Lung (tissue), 12 donors: ENCODE measurements around the gene TRIOBP. TPM values are rescaled to one million over a fixed set of nuclear protein-coding genes. Genes with fewer than 3 reads are reported as not detected.

ENCODE experiments used
- ATAC-seq: fragments of 200-7000 bp; cut with Tn5 transposase; one replicate; pipeline ENCODE4 v1.9.1; 2020; ENCODE audit warnings: moderate number of reproducible peaks; ENCODE audit not compliant: insufficient read depth, low FRiP score
- DNase-seq, 3 donors: peaks; one replicate each; pipeline ENCODE4 v3.0.0-alpha.2; 2013 to 2017
- H3K27ac ChIP-seq, 2 donors: one replicate each; pipeline ENCODE4 v1.5.1; 2013; ENCODE audit warnings: mild to moderate bottlenecking in 2 of 2, moderate library complexity in 2 of 2, control low read depth in 1 of 2, inconsistent platforms in 1 of 2, low read depth in 1 of 2, low read length in 1 of 2
- H3K27me3 ChIP-seq, 3 donors: one replicate each; pipeline ENCODE4 v1.5.1; 2013; ENCODE audit warnings: low read length in 2 of 3; ENCODE audit not compliant: control insufficient read depth in 3 of 3, insufficient read depth in 3 of 3
- H3K36me3 ChIP-seq, 4 donors: one replicate each; pipeline ENCODE4 v1.5.1; 2013; ENCODE audit warnings: low read length in 4 of 4, mild to moderate bottlenecking in 1 of 4, moderate library complexity in 1 of 4; ENCODE audit not compliant: control insufficient read depth in 4 of 4, insufficient read depth in 4 of 4
- H3K4me1 ChIP-seq, 5 donors: one replicate each; pipeline ENCODE4 v1.5.1; 2013; ENCODE audit warnings: low read length in 5 of 5, mild to moderate bottlenecking in 2 of 5, moderate library complexity in 1 of 5; ENCODE audit not compliant: control insufficient read depth in 5 of 5, insufficient read depth in 5 of 5
- H3K4me3 ChIP-seq: one replicate; pipeline ENCODE4 v1.5.1; 2013; ENCODE audit warnings: mild to moderate bottlenecking, control low read depth, moderate library complexity
- H3K9ac ChIP-seq, 2 donors: one replicate each; pipeline ENCODE4 v1.5.1; 2013; ENCODE audit warnings: low read length in 2 of 2, control low read depth in 1 of 2; ENCODE audit not compliant: insufficient read depth in 1 of 2
- H3K9me3 ChIP-seq, 4 donors: one replicate each; pipeline ENCODE4 v1.5.1; 2013; ENCODE audit warnings: low read length in 3 of 4, mild to moderate bottlenecking in 1 of 4, moderate library complexity in 1 of 4; ENCODE audit not compliant: control insufficient read depth in 4 of 4, insufficient read depth in 3 of 4
- WGBS, 2 donors: extraction: QIAGEN DNeasy Blood & Tissue Kit; methylation state at CpG; one replicate each; pipeline ENCODE4 v1.1.7; 2013; 5-methylcytosine and 5-hydroxymethylcytosine counted together
- polyA plus RNA-seq, 2 donors: library from polyadenylated mRNA; stranded (reverse); fragments of 200-250 nt; gene quantifications; one replicate each; pipeline ENCODE4 v1.2.1, GENCODE V29; 2013
- total RNA-seq, 2 donors: library from RNA; depleted of rRNA in 1 of 2; stranded (reverse); fragments of >200 nt in 1 of 2; gene quantifications; one replicate each; pipeline ENCODE4 v1.2.1, GENCODE V29; 2014 to 2021
- TF ChIP-seq, protein P1 (sequence below): IDR thresholded peaks from 2 replicates; pipeline ENCODE4 v1.5.1; 2012; ENCODE audit warnings: mild to moderate bottlenecking; ENCODE audit errors: control extremely low read depth, extremely low read depth
- donor health status: control.
- donor health status: control.
- donor health status: Bipolar disorder and iron deficiency.
- donor health status: healthy.
- donor health status: DM: yes; HTN: yes; CAD: no.

The TRIOBP gene
- total and polyA plus RNA-seq, 4 donors, result 37.1 to 105 (median 85.0) TPM

DNA sequence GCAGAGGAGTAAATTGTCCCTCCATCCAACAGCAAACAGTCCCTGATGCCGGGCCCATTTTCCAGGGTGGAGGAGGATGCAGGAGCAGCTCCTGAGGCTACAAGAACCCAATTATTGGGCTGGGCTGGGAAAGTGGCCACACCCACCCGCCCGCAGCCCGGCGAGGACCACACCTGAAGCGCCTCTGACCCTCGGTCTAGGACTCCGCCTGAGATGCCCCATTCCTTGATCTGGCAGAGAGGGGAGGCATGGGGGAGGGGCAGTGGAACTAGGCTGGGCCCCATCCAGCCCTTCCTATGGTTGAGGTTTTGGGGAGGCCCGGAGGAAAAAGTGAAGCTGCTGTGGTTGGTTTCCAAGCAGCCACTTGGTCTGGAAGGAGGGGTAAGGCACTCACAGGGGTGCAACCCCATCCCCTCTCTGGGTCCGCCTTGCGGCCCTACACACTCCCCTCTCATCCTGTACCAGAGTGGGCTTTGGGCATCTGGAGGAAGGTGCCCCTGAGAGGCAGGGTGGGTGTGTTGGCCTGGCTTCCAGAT is 23.9 kb upstream of the TRIOBP start:
- no peaks in the 10 kb centered on the region for H3K27me3 ChIP-seq
- 41 to 67% methylated on average over 10 to 11 of the region's 11 CpGs for WGBS, 2 donors
- ATAC-seq (no peak), DNase-seq (no peak)
- TF ChIP-seq, protein P1, sequence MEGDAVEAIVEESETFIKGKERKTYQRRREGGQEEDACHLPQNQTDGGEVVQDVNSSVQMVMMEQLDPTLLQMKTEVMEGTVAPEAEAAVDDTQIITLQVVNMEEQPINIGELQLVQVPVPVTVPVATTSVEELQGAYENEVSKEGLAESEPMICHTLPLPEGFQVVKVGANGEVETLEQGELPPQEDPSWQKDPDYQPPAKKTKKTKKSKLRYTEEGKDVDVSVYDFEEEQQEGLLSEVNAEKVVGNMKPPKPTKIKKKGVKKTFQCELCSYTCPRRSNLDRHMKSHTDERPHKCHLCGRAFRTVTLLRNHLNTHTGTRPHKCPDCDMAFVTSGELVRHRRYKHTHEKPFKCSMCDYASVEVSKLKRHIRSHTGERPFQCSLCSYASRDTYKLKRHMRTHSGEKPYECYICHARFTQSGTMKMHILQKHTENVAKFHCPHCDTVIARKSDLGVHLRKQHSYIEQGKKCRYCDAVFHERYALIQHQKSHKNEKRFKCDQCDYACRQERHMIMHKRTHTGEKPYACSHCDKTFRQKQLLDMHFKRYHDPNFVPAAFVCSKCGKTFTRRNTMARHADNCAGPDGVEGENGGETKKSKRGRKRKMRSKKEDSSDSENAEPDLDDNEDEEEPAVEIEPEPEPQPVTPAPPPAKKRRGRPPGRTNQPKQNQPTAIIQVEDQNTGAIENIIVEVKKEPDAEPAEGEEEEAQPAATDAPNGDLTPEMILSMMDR, result no peak
- no peaks in the 10 kb centered on the region for H3K9me3 ChIP-seq
- peaks cover 0 to 16% (median 8%) of the 10 kb centered on the region in 5 donors for H3K4me1 ChIP-seq
- no peaks in the 10 kb centered on the region for H3K36me3 ChIP-seq
- no peak overlapping the region for H3K9ac ChIP-seq
- no peak overlapping the region for H3K4me3 ChIP-seq
- peak overlapping the region in 1 of 2 donors; percentile 6 for H3K27ac ChIP-seq

DNA sequence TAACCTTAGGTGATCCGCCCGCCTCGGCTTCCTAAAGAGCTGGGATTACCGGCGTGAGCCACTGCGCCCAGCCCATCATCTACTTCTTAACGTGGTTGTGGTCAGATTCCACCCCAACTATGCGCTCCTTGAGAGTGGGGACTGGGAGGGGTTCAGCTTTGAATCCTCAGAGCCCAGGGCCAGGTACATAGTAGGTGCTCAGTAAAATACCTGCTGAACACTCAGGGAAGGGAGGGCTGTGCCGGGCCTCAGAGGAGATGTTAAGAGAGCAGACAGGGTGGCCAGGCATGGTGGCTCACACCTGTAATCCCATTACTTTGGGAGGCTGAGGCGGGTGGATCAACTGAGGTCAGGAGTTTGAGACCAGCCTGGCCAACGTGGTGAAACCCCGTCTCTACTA is 22.6 kb upstream of the TRIOBP start:
- H3K4me3 ChIP-seq, result no peak overlapping the region
- DNase-seq (no peak), ATAC-seq (no peak)
- TF ChIP-seq, protein P1, result no peak
- H3K9ac ChIP-seq, result peak overlapping the region in 1 of 2 donors; percentile 55
- H3K27me3 ChIP-seq, result no peaks in the 10 kb centered on the region
- peaks cover 0 to 4% (median 1%) of the 10 kb centered on the region in 4 donors for H3K36me3 ChIP-seq
- H3K9me3 ChIP-seq, result no peaks in the 10 kb centered on the region
- 79 to 84% methylated on average over 12 of the region's 12 CpGs for WGBS, 2 donors
- peaks cover 0 to 16% (median 8%) of the 10 kb centered on the region in 5 donors for H3K4me1 ChIP-seq
- peak overlapping the region; percentile 4 to 63 for H3K27ac ChIP-seq

DNA sequence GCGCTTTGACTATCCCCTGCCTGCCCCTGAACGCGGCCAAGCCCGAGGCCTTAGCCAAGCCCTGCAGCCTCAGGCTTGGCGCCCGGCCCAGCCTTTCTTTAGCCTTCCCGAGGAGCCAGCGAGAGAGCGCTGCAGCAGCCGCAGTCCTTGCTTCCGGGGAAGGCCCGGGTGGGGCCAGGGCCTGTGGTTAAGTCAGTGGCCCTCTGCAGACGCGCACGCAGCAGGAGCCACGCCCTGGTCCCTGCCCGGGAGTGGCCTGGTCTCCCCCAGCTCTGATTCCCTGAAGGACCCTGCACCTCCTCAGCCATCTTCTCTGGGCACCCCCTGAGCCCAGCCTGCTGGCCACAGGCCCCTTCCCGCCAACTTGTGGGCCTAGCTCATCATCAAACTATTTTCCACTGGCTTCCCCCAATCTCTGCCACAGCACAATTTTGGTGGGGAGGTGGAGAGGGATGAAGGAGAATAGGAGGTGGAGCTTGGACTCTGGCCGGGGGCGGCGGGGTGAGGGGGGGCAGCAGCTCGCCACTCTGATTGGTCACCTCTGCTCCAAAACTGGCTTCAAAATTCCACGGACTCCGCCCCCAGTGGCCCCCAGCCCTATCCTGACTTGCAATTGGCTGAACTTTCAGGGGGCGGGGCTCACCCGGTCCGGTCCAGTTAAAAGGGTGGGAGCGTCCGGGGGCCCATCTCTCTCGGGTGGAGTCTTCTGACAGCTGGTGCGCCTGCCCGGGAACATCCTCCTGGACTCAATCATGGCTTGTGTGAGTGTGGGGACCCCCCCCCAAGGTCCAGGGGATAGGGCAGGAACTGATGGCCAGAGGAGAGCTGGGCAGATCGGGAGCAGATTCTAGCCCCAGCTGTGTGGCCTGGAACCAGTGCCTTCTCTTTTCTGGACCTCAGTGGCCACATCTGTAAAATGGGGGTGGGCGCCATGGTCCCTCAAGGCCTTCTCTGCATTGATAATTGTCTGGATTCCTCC is 21.6 kb upstream of the TRIOBP start, which contains the start of gene LGALS1:
TSS of gene LGALS1 (plus strand) at position 686 of the 979 bp plus-strand sequence. CDS start at position 753, 67 bp downstream.
- H3K4me1 ChIP-seq, result peaks cover 0 to 16% (median 8%) of the 10 kb centered on the region in 5 donors
- ATAC-seq (peak; percentile 78), DNase-seq (peak; percentile 97)
- peak within 1 kb of the TSS; percentile 60 for H3K4me3 ChIP-seq
- no peaks in the 10 kb centered on the region for H3K9me3 ChIP-seq
- WGBS, 2 donors, result 10 to 12% methylated on average over 34 of the region's 34 CpGs
- TF ChIP-seq, protein P1, result no peak
- peak within 1 kb of the TSS in 1 of 2 donors; percentile 85 for H3K9ac ChIP-seq
- no peaks in the 10 kb centered on the region for H3K27me3 ChIP-seq
- peaks cover 0 to 7% (median 4%) of the 10 kb centered on the region in 4 donors for H3K36me3 ChIP-seq
- H3K27ac ChIP-seq, result peak within 1 kb of the TSS; percentile 95 to 97
